Activated naive CD4-positive, alpha-beta T cell treated with anti-CD3 and anti-CD28 coated beads, Interleukin-2, amount 50 U/mL, for 72 hours (primary cell): ENCODE measurements around the gene PGGHG. TPM values are rescaled to one million over a fixed set of nuclear protein-coding genes. Genes with fewer than 3 reads are reported as not detected.
A peak's percentile ranks its signal among the peaks of the same experiment; 100 is the strongest.
"Not testable (repeated sequence)": the region's sequence is repeated elsewhere in the genome, so short reads cannot be mapped to it uniquely, and the experiment has no call there.

Experiments
- ATAC-seq, 2 donors: fragments of 150-1000 bp; cut with Tn5 transposase; 2 replicates each; pipeline ENCODE4 v1.10.0; 2021; ENCODE audit warnings: mild to moderate bottlenecking in 2 of 2, moderate library complexity in 2 of 2
- DNase-seq, 2 donors: peaks; one replicate each; pipeline ENCODE4 v3.0.0; 2021 to 2022; ENCODE audit warnings: low spot score in 2 of 2
- H3K27ac Mint-ChIP-seq, 2 donors: one replicate each; pipeline ENCODE4 v1.8.0; 2022; ENCODE audit warnings: mild to moderate bottlenecking in 2 of 2, mixed read lengths in 2 of 2
- H3K36me3 Mint-ChIP-seq, 2 donors: one replicate each; pipeline ENCODE4 v1.8.0; 2022; ENCODE audit warnings: mixed read lengths in 2 of 2
- H3K9me3 Mint-ChIP-seq, 2 donors: one replicate each; pipeline ENCODE4 v1.8.0; 2022; ENCODE audit warnings: mixed read lengths in 2 of 2
- total RNA-seq, 2 donors: library from RNA; stranded (reverse); gene quantifications; one replicate each; pipeline ENCODE4 v1.2.3, GENCODE V29; 2022

The PGGHG gene
- total RNA-seq, 2 donors from 2014 or later: 97.8 to 695 TPM

DNA sequence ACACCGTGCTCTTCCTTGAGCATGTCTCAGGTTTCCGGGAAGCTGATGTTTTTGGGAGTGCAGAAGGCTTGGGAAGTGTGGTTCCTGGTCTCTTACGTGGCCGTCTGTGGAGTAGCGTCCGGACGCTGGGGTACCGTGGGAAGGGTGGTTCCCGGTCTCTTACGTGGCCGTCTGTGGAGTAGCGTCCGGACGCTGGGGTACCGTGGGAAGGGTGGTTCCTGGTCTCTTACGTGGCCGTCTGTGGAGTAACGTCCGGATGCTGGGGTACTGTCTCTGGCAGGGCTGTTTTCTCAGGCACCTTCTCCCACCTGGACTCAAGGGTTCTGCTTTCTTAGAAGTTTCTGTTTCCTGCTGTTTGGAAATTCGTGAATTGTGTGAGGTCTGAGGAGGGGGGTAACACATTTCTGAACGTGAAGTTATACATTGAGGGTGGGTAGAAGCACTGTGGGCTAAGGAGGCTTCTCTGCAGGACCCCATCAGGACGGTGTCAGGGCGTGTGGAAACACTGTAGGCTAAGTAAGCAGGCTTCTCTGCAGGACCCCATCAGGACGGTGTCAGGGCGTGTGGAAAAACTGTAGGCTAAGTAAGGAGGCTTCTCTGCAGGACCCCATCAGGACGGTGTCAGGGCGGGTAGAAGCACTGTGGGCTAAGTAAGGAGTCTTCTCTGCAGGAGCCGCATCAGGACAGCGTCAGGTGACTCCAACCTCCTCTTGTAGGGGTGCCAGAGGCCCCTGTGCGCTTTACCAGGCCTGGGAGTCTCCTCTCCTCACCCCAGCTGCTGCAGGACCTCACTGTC is 37.1 kb downstream of the PGGHG start:
- ATAC-seq: peak in 1 of 2 donors; percentile 1
- Mint-ChIP-seq H3K36me3 (no peaks in the 10 kb centered on the region), H3K27ac (peak overlapping the region; percentile 94 to 99), H3K9me3 (no peaks in the 10 kb centered on the region)
- DNase-seq: no peak

GRCh38 chr11:326592-326841 is 37.6 kb downstream of the PGGHG start:
- Mint-ChIP-seq H3K27ac (peak overlapping the region; percentile 94 to 99), H3K36me3 (no peaks in the 10 kb centered on the region), H3K9me3 (no peaks in the 10 kb centered on the region)
- no peak for DNase-seq
- peak in 1 of 2 donors; percentile 0 for ATAC-seq

DNA sequence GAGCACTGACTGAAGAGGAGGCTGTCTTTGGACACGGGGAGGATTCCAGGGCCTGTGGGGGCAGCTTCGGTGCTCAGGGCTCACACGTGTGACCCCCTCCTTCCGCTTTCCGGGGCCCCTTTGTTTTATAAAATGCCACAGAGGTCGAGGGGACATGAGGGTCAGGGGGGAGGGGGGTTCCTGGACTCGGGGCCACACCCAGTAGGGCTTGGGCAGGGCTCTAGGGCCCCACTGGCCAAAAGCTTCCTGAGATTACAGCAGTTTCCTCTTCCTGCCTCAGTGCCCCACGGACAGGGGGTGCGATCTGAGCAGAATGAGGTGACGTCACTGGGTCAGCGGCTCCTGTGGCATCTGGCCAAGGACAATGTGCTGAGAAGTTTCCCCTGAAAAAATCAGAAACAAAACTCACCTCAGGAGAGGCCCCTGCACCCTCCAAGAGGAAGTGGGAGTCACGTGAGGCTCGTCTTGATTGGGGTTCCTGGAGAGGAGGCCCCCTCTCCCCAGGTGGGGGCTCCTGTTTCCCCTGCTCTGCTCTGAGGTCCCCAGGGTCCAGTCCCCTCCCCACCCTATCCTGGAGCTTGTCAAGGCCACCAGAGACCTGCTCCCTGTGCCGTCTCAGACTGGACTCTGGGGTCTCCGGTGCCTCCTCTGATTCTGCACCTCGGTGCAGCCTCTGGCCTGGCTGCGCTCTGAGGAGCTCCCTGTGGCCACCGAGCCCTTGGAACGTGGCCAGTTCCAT is 38.1 kb downstream of the PGGHG start:
- H3K9me3 Mint-ChIP-seq: no peaks in the 10 kb centered on the region
- peak overlapping the region; percentile 94 to 99 for H3K27ac Mint-ChIP-seq
- no peaks in the 10 kb centered on the region for H3K36me3 Mint-ChIP-seq
- ATAC-seq (peak; percentile 45 to 72), DNase-seq (peak; percentile 56 to 81)

- DNase-seq (no peak), ATAC-seq (no peak)
- H3K36me3 Mint-ChIP-seq: peaks cover 0 to 2% of the 10 kb centered on the region in 2 donors
- peak overlapping the region; percentile 90 to 94 for H3K27ac Mint-ChIP-seq
- no peaks in the 10 kb centered on the region for H3K9me3 Mint-ChIP-seq
Observed at GRCh38 chr11:327581-327923, 38.6 kb downstream of the PGGHG start.

GRCh38 chr11:328012-328411 is 39.1 kb downstream of the PGGHG start:
- Mint-ChIP-seq H3K27ac (no peak overlapping the region), H3K9me3 (no peaks in the 10 kb centered on the region), H3K36me3 (peaks cover 0 to 7% of the 10 kb centered on the region in 2 donors)
- ATAC-seq: no peak
- no peak for DNase-seq

DNA sequence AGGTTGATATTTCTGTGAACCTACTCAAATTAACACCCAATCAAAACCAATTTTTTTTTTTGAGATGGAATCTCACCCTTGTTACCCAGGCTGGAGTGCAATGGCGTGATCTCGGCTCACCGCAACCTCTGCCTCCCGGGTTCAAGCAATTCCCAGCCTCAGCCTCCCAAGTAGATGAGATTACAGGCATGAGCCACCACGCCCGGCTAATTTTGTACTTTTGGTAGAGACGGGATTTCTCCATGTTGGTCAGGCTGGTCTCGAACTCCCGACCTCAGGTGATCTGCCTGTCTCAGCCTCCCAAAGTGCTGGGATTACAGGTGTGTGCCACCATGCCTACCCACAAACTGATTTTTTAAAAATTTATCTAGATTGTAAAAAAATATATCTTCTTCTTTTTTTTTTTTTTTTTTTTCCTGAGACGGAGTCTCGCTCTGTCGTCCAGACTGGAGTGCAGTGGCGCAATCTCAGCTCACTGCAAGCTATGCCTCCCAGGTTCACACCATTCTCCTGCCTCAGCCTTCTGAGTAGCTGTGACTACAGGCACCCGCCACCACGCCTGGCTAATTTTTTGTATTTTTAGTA is 39.7 kb downstream of the PGGHG start:
- ATAC-seq, H3K9me3 Mint-ChIP-seq, DNase-seq: not testable (repeated sequence)
- peaks cover 0 to 10% of the 10 kb centered on the region in 2 donors for H3K36me3 Mint-ChIP-seq
- H3K27ac Mint-ChIP-seq: peak overlapping the region; percentile 22 to 62

DNA sequence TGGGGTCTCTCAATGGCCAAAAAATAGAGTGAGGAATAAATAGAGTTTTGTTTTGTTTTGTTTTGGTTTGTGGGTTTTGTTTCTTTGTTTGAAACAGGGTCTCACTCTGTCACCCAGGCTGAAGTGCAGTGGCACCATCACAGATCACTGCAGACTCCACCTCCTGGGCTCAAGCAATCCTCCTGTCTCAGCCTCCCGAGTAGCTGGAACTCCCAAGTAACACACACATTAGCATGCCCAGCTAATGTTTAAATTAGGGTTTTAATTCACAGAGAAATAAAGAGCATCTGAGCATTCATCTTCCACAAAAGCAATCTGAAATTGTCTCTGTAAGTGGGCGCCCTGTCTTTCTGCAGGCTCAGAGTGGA is 40.9 kb downstream of the PGGHG start:
- Mint-ChIP-seq H3K9me3 (no peaks in the 10 kb centered on the region), H3K27ac (peak overlapping the region; percentile 62 to 77), H3K36me3 (peaks cover 0 to 10% of the 10 kb centered on the region in 2 donors)
- DNase-seq (no peak), ATAC-seq (peak in 1 of 2 donors; percentile 1)

GRCh38 chr11:330307-330693 is 41.4 kb downstream of the PGGHG start:
- no peaks in the 10 kb centered on the region for H3K9me3 Mint-ChIP-seq
- H3K27ac Mint-ChIP-seq: peak overlapping the region in 1 of 2 donors; percentile 62
- H3K36me3 Mint-ChIP-seq: peaks cover 0 to 10% of the 10 kb centered on the region in 2 donors
- ATAC-seq (no peak), DNase-seq (no peak)

GRCh38 chr11:330694-331357 is 41.9 kb downstream of the PGGHG start:
- DNase-seq: peak in 1 of 2 donors; percentile 81
- peak in 1 of 2 donors; percentile 53 for ATAC-seq
- Mint-ChIP-seq H3K36me3 (peaks cover 0 to 10% of the 10 kb centered on the region in 2 donors), H3K9me3 (no peaks in the 10 kb centered on the region), H3K27ac (peak overlapping the region in 1 of 2 donors; percentile 81)

- DNase-seq: no peak
- peak overlapping the region in 1 of 2 donors; percentile 81 for H3K27ac Mint-ChIP-seq
Observed at GRCh38 chr11:331358-332060, 42.6 kb downstream of the PGGHG start.

DNA sequence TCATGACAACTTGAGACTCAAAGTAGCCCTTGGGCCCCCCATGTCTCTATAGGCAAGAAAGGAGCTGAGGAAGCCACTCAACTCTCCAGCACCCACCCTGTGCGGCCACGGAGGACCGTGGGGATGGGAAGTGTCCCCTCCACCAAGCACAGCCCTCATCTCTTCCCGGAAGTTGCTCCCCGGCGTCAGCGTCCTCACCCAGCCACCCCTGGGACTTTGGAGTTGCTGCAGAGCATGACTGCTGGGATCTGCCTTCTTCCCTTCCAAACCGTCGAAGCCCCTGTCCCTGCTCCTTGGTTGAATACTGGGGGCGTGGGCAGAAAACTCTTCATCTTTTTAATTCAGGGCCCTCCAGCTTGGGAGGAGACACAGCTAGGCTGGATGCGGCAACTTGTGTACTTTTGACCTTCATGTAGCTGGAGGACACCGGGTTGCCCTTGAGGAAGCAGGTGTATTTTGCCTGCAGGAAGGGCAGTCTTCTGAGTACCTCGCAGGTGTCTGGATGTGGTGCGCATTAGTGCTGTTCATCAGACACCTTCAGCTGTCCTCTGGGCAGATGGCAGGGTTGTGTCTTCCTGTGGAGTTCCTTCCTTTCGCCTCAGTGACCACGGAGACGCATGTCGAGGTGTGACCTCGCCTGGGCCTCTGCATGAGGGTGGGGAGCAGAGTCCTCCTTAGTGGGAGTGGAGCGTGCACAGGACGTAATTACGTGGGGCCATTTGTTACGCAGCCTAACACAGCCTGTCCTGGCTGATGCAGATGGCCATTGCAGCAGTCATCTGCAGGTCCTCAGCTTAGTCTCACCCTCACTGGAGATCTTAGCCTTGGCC is 43.9 kb downstream of the PGGHG start:
- H3K9me3 Mint-ChIP-seq: no peaks in the 10 kb centered on the region
- DNase-seq (no peak), ATAC-seq (no peak)
- H3K27ac Mint-ChIP-seq: no peak overlapping the region
- H3K36me3 Mint-ChIP-seq: peaks cover 0 to 10% of the 10 kb centered on the region in 2 donors

More at GRCh38 chr11:331358-332060, 42.6 kb downstream of the PGGHG start:
- ATAC-seq: peak in 1 of 2 donors; percentile 44
- no peaks in the 10 kb centered on the region for H3K9me3 Mint-ChIP-seq
- peaks cover 0 to 10% of the 10 kb centered on the region in 2 donors for H3K36me3 Mint-ChIP-seq

DNA sequence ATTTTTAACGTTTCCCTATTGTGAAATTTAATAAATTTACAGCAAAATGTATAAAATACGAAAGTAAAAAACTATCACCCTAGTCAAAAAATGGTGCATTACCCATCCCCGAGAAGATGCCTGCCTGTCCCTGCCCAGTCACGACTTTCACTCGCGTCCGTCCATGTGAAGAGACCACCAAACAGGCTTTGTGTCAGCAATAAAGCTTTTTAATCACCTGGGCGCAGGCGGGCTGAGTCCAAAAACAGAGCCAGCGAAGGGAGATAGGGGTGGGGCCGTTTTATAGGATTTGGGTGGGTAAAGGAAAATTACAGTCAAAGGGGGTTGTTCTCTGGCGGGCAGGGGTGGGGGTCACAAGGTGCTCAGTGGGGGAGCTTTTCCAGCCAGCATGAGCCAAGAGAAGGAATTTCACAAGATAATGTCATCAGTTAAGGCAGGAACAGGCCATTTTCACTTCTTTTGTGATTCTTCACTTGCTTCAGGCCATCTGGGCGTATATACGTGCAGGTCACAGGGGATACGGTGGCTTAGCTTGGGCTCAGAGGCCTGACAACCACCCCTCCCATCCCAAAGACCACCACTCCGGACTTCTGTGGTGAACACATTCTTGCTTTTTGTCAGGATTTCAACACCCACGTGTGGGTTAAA is 44.8 kb downstream of the PGGHG start:
- not testable (repeated sequence) for H3K9me3 Mint-ChIP-seq, DNase-seq, H3K27ac Mint-ChIP-seq, ATAC-seq
- H3K36me3 Mint-ChIP-seq: peaks cover 0 to 10% of the 10 kb centered on the region in 2 donors

- no peak for ATAC-seq
- H3K9me3 Mint-ChIP-seq: no peaks in the 10 kb centered on the region
- H3K27ac Mint-ChIP-seq: no peak overlapping the region
- DNase-seq: no peak
- H3K36me3 Mint-ChIP-seq: peaks cover 0 to 10% of the 10 kb centered on the region in 2 donors
Observed at GRCh38 chr11:334264-334994, 45.5 kb downstream of the PGGHG start.

DNA sequence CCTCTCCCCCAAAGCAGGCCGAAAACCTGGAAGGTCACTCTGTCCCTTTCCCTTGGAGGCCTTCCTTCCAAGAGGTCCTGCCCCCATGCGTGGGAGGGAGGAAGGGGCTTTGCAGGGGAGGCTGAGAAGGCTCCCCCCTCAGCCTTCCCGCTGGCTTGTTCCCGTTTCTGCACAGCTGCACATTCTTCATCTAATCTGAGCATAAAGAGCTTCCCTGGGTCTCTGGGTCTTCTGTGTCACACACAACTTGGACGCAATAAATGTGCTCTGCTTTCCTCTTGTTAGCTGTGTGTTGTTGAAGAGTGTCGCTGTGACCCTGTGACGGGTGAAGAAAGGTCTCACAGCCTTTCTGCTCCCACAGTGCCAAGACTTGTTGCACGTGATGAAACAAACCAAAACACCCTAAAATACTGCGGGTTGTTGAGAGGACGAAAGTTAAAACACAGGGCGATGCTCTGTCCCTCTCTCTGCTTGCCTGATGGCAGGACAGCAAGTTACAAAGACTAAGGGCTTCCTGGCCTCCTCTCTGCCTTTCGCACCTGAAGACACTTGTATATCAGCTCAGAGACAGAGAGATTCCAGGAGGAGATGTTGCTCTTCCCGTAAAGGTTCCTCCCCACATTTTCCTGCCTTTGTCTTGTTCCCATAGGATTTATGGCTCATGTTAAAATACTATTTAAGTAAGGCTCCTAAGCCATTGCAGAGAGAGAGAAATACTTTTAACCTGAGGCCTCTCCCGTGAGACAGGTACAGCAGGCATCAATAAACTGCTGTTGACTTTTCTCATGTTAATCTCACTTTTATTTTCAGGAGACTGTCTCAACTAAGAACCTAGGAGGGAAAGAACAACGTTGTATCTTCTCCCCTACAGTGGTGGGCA is 47.1 kb downstream of the PGGHG start:
- ATAC-seq (no peak), DNase-seq (no peak)
- Mint-ChIP-seq H3K9me3 (no peaks in the 10 kb centered on the region), H3K36me3 (peaks cover 0 to 10% of the 10 kb centered on the region in 2 donors), H3K27ac (peak overlapping the region in 1 of 2 donors; percentile 52)
